Fibroblast of villous mesenchyme (primary cell): ENCODE results near the gene BARHL1. TPM values are rescaled to one million over a fixed set of nuclear protein-coding genes. Genes with fewer than 3 reads are reported as not detected.

Experiments used
- DNase-seq: peaks from one replicate; pipeline ENCODE4 v3.0.0-alpha.2; 2010; ENCODE audit warnings: low read depth
- H3K4me3 ChIP-seq: 2 replicates; pipeline ENCODE4 v1.5.1; 2011; ENCODE audit warnings: low read depth, mild to moderate bottlenecking, low read length
- CTCF ChIP-seq: IDR thresholded peaks from 2 replicates; pipeline ENCODE4 v1.5.1; 2012; ENCODE audit warnings: low read depth, mild to moderate bottlenecking, low read length; ENCODE audit not compliant: insufficient read depth
- total RNA-seq: library from RNA; depleted of rRNA; stranded (reverse); fragments of >200 nt; gene quantifications from 2 replicates; pipeline ENCODE4 v1.2.3, GENCODE V29; 2012

Gene BARHL1
- total RNA-seq, 1 donor, result not detected

GRCh38 chr9:132590037-132590317 is 7.6 kb downstream of the BARHL1 start:
- no peak overlapping the region for H3K4me3 ChIP-seq
- DNase-seq, result no peak
- TF ChIP-seq CTCF, result no peak

DNA sequence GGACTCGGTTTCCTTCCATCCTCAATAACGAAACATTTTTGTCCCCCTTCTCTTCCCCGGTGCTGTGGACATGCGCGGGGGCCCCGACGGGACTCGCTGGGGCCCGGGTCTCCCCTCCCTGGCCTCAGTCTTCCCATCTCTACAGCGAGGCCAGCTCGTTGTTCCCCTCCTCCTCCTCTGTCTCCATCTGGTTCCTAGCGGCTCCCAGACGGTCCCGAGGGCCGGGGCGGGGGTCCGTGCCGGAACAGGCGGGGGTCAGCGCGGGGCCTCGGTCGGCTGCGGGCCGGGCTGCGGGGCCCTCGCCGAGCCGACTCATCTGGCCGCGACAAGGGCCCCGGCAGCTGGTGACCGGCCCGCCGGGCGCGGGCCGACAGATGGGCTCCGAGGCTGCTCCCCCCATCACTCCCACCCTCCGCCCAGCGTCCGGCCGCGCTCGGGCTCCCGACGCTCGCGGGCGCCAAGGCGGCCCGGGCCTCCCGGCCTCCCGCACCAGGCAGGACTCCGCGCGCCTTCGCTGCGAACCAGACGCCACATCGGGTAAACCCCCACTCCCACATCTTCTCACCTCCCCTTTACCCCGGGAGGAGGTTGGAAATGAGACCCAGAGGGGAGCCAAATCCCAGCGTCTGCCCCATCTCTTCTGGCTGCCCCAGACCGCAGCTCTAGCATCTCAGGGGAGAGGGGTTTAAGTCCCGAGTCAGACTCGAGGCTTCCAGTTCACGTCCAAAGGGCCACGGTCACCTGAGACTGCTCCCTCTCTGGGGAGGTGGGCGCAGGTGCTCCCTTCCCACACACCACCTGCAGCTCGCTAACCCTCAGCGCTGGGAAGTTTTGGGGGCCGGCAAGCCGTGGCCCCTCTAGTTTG is 8.1 kb downstream of the BARHL1 start:
- H3K4me3 ChIP-seq, result no peak overlapping the region
- no peak for DNase-seq
- TF ChIP-seq CTCF, result no peak

GRCh38 chr9:132591244-132591643 is 8.8 kb downstream of the BARHL1 start:
- TF ChIP-seq CTCF, result no peak
- no peak overlapping the region for H3K4me3 ChIP-seq
- no peak for DNase-seq

DNA sequence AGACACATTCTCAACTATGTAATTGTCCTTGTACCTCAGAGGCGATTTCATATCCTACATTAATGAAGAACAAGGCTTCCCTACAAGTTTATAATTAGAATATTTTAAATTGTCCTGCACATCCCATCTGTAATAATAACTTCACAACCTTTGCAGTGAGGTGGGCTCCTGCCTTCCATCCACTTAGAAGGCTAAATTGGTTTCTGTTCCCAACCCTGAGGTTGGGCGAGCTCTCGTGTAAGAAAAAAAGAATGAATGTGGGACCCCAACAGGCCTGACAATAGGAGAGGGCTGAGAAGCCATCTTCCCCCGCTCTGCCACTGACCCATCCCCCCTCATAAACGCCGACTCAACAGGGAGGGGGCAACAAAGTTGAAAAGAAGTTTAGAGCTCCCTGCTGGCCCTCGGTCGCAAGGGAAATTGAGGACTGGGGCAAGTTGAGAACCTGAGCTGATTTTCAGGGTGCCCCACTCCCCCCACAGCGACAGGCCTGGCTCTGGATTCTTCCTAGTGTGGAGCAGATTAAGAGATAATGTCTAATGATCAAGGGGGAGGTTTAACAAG is 9.4 kb downstream of the BARHL1 start:
- no peak for TF ChIP-seq CTCF
- no peak overlapping the region for H3K4me3 ChIP-seq
- no peak for DNase-seq

GRCh38 chr9:132592451-132592850 is 10.0 kb downstream of the BARHL1 start:
- H3K4me3 ChIP-seq, result no peak overlapping the region
- no peak for DNase-seq
- no peak for TF ChIP-seq CTCF

GRCh38 chr9:132594412-132594811 is 12.0 kb downstream of the BARHL1 start:
- no peak for DNase-seq
- no peak for TF ChIP-seq CTCF
- no peak overlapping the region for H3K4me3 ChIP-seq
